GM19452 (cell line): ENCODE results near the gene KRIT1.
"Not testable (repeated sequence)": the region's sequence is repeated elsewhere in the genome, so short reads cannot be mapped to it uniquely, and the experiment has no call there.

Source experiments
- ATAC-seq: cut with Tn5 transposase; IDR thresholded peaks from one replicate; pipeline ENCODE4 v1.9.1; 2021; ENCODE audit not compliant: unreplicated experiment

Gene KRIT1

GRCh38 chr7:92250603-92251002 is 4.9 kb upstream of the KRIT1 start:
- no peak for ATAC-seq

DNA sequence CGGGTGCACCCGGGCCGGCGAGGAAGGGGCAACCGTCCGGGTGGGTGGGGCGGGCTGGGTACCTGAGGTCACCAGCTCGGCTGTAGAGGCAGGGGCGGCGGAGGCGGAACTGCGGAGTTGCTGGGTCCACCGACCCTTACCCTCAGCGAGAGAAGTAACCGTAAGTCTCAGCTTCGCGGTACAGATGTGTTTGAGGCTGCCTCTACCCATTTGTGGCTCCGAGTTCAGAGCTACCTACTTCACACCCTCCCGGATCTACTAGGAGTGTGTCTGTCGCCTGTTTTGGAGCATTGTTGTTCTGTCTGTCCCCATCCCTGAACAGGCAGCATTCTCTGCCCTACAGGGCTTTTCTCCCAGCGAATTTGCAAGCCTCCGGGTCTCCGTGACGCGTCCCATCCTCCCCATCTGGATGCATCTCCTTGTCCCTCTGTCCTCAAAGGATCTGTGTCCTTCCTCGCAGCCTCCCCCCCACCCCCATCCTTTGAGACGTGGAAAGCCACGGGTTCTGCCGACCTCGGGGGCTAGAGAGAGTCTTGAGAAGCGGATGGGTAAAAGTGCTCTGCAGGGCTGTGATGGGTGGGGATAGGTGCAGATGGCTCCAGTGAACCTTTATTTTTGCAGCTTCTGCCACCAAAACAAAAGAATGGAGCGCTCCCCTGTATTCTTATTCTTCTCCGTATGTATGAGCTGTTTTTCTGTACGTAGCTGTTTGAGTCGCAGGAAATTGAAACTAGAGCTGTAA is 817 bp upstream of the KRIT1 start:
- peak; percentile 20 for ATAC-seq

DNA sequence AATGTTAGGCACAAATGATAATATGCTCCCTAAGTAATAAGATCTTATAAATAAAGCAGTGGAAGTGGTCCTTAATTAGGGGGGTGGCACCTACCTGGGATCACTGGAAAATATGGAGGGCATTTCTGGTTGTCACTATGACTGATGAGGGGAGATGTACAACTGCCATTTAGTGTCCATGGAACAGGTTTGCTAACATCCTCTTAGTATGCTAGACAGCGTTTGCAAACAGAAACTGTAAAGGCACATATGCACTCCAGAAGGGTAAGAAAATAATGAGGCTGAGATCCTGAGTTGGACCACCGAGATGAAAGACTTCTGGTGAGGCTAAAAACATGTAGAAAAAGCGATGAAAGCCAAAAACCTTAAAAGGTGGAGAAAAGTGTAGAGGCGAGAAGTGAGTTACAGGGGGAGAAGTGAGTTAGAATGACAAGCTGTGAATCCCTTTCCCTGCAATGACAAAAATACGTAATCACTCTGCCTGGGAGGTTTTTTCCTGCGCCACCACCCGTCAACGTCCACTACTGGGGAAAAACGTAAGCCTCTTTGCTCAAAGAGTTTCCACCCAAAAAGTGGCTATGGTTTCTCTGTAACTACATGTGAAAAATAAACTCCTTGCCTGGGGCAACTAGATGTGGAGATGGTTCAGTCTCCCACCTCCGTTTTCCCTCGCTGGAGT is 767 bp downstream of the KRIT1 start:
- ATAC-seq: peak; percentile 3

DNA sequence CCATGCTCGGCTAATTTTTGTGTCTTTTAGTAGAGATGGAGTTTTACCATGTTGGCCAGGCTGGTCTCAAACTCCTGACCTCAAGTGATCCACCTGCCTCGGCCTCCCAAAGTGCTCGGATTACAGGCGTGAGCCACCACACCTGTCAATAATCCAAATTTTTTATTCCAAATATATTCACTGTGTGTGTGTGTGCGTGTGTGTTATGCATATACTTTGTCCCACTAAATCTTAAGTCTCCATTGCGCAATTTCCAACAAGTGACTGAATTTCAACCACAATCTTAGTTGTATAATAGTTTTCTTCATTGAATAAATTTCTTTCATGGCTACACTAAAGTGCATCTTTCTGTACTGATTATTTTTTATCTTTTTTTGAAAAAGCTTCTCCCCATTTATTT is 2.7 kb downstream of the KRIT1 start:
- no peak for ATAC-seq

DNA sequence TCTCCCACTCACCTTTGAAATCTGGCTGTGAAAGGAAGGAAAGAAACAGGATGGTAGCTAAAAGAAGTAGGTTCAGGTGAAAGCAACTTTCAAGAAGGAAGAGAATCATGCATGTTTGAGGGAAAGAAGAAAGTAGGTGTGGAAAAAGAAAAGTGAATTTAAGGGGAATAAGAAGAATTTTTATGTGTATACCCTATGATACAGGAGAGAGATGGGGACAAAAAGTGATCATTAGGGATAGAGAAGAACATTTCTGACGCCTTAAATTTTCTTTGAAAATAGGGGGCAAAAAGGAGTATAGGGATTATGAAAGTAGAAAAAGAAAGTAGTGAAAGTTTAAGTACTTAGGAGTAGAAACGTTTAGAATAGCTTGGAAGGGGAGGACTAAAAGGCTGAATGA is 15.2 kb downstream of the KRIT1 start:
- ATAC-seq: no peak

- ATAC-seq: no peak
These were observed 17.0 kb downstream of the KRIT1 start for GRCh38 chr7:92228742-92229141.

DNA sequence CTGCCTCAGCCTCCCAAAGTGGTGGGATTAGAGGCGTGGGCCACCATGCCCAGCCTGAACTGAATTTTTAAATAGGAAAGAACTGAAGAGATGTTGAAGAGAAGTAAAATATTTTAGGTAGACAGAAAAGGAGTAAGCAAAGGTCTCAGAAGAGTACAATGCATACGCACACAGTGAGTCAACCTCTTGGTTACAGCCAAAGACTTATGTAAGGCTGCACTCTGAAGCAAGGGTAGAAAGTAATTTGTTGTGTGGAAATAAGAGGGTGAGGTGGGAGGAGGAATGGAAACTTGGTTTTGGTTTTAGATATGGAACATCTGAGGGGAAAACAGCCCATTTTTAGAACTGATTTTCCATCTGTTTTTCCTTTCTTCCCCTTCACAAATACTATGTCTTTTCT is 17.6 kb downstream of the KRIT1 start:
- no peak for ATAC-seq

GRCh38 chr7:92226981-92227380 is 18.7 kb downstream of the KRIT1 start:
- no peak for ATAC-seq

- ATAC-seq: no peak
These were observed 23.9 kb downstream of the KRIT1 start for GRCh38 chr7:92221766-92222165.

- ATAC-seq: no peak
These were observed 39.0 kb downstream of the KRIT1 start for GRCh38 chr7:92206672-92207071.

DNA sequence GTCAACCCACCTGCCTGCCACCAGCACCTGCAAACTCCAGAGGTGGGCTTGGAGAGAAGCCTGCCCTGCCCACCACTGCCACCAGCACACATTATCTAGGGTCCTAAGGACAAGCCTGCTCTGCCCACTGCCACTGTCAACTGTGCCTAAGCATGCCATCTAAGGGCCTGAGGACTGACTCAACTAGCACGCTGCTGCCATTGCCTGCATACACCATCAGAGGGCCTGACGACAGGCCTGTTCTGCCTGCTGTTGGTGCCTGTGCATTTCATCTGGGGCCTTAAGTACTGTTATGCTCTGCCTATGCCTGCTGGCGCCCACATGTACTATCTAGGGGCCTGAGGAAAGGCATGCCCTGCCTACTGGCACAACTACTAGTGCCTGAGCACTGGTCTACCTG is 39.7 kb downstream of the KRIT1 start:
- ATAC-seq: no peak

- ATAC-seq: no peak
These were observed 44.9 kb downstream of the KRIT1 start for GRCh38 chr7:92200791-92201190.

- ATAC-seq: no peak
These were observed 53.4 kb downstream of the KRIT1 start for GRCh38 chr7:92192326-92192725.

DNA sequence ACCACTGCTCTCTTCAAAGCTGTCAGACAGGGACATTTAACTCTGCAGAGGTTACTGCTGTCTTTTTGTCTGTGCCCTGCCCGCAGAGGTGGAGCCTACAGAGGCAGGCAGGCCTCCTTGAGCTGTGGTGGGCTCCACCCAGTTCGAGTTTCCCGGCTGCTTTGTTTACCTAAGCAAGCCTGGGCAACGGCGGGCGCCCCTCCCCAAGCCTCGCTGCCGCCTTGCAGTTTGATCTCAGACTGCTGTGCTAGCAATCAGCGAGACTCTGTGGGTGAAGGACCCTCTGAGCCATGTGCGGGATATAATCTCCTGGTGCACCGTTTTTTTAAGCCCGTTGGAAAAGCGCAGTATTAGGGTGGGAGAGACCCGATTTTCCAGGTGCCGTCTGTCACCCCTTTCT is 56.5 kb downstream of the KRIT1 start:
- ATAC-seq: not testable (repeated sequence)

GRCh38 chr7:92184294-92184693 is 61.4 kb downstream of the KRIT1 start:
- ATAC-seq: not testable (repeated sequence)

DNA sequence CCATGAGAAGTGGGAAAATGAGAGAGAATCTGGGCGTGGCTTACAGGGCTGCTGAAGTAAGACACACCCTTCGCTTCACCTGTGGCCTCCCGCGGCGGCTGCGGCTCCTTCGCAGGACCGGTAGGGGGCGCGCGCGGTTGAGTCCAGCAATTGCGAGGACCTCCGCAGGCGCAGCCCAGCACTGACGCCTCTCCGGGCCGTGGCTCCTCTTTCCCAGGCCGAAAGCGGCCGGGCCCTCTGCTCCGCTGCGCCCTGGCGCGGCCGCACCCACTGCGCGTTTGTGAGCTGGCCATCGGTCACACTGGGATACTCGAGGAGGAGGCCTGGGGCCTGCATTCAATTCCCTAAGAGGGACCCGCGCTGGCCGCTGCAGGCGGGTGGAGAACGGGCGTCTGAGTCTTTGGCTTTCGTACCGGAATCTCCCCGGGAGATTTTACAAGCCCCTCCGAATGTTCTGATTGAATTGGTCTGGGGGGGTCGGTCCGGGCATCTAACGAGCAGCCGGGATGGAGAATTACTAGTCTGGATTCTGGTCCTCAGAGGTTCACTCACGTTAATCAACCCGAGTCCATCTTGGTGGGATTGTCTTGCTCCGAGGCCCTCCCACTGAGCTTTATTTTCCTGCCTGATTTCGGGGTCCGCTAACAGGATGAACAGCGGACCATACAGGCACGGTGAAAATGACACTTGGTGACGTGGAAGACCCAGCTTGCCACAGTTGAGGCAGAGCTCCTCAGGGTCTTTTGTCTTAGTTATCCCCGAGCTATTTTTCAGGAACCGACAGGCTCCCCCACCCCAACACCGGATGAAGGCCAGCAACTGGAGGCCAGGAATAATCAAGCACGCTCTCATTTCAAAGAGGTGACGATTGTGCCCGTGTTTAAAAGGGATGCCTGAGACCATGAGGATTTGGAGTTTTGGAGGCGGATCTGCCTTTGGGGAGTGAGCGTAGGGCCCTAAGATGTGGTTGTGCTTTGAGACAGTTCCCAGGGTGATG is 66.5 kb downstream of the KRIT1 start, which contains the start of gene LRRD1:
TSS of gene LRRD1 (minus strand) at position 215 of the 997 bp plus-strand sequence. CDS start 13,940 bp downstream, outside the sequence.
- ATAC-seq: peak; percentile 100

GRCh38 chr7:92177362-92177761 is 68.4 kb downstream of the KRIT1 start:
- ATAC-seq: no peak

- ATAC-seq: not testable (repeated sequence)
These were observed 76.2 kb downstream of the KRIT1 start for GRCh38 chr7:92169529-92169928.

GRCh38 chr7:92161271-92161670 is 84.4 kb downstream of the KRIT1 start:
- no peak for ATAC-seq

DNA sequence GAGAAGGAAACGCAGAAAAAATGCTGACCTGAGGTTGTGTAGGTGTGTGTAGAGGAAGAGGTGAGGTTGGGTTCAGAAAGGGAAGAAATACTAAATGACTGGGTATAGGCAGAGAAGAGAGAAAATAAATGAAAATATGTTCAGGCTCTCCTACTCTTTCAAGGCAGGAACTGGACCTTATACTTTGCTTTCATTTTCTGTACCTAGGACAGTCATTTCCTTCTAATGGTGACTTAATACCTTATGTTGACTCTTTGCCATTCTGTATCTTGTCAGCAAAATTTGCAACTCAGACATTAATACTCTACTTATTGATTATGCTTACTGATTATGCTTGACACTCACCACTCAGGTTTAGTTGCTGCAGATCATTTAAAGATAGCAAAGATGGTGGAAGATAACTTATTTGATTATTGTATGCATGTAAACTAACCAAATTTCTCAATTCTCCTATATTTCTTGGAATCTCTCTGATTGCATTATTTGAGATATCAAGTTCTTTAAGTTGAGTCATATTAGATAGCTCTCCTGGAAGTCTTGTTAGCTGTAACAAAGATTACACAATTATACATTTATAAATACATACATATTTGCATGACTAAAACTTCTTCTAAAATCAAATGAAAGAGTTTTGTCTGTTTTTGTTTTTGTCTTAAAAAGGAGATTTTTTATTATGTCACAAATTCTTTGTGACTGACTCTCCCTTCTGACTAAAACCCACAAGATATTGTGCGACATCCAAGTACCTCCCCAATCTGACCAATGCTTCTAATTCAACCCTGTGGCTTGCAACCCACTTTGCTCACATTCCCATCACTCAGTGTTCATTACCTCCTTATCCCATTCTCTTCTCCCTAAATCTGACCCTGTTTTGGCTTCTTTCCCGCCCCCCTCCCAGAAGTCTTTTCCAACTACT is 86.8 kb downstream of the KRIT1 start:
- ATAC-seq: peak; percentile 83
